K562 (cell line): ENCODE results near the gene GP1BB. TPM values are rescaled to one million over a fixed set of nuclear protein-coding genes. Genes with fewer than 3 reads are reported as not detected.

Experiments used
- BCOR ChIP-seq: fragments of 450-650 bp; IDR thresholded peaks from 2 replicates; pipeline ENCODE4 v1.6.1; 2016
- CBFA2T2 ChIP-seq: fragments of 450-650 bp; conservative IDR thresholded peaks from 2 replicates; pipeline ENCODE4 v1.6.1; 2017; ENCODE audit warnings: mild to moderate bottlenecking
- E2F4 ChIP-seq: sonication (generic); formaldehyde crosslinking; IDR thresholded peaks from 2 replicates; pipeline ENCODE4 v1.8.0; 2022; ENCODE audit warnings: mild to moderate bottlenecking, low read depth, missing genetic modification reagents
- ESRRB ChIP-seq: fragments of 250-450 bp; sonication (Bioruptor Pico); IDR thresholded peaks from 2 replicates; pipeline ENCODE4 v1.5.0; 2020; ENCODE audit warnings: mild to moderate bottlenecking, moderate library complexity, borderline replicate concordance
- HDAC8 ChIP-seq: fragments of 450-650 bp; IDR thresholded peaks from 2 replicates; pipeline ENCODE4 v1.6.1; 2016; ENCODE audit warnings: mild to moderate bottlenecking, missing genetic modification characterization, moderate library complexity, missing compliant biosample characterization
- HMG20A ChIP-seq: fragments of 450-650 bp; formaldehyde crosslinking; conservative IDR thresholded peaks from 2 replicates; pipeline ENCODE4 v1.4.0; 2020; ENCODE audit warnings: mild to moderate bottlenecking, mixed read lengths
- HNRNPK ChIP-seq: fragments of 200-400 bp; formaldehyde crosslinking; IDR thresholded peaks from one replicate; pipeline ENCODE4 v1.6.1; 2018; ENCODE audit warnings: mild to moderate bottlenecking, low read depth, low read length; ENCODE audit not compliant: poor library complexity, severe bottlenecking
- ID3 ChIP-seq, 2 experiments: fragments of 250-450 bp in 1 of 2; fragments of 450-650 bp in 1 of 2; sonication (Bioruptor Pico) in 1 of 2; IDR thresholded peaks; 2 replicates each; pipeline versions ENCODE4 v1.6.1 to v1.8.0; 2016 to 2021; ENCODE audit warnings: mild to moderate bottlenecking in 2 of 2, moderate library complexity in 2 of 2, missing compliant biosample characterization in 1 of 2, missing genetic modification characterization in 1 of 2
- ILF3 ChIP-seq: fragments of 450-650 bp; IDR thresholded peaks from 2 replicates; pipeline ENCODE4 v1.6.1; 2018; ENCODE audit warnings: antibody characterized with exemption, mild to moderate bottlenecking, moderate library complexity, borderline replicate concordance
- KLF13 ChIP-seq: fragments of 450-650 bp; IDR thresholded peaks from 2 replicates; pipeline ENCODE4 v1.6.1; 2016; ENCODE audit warnings: missing genetic modification characterization, low read depth, mild to moderate bottlenecking, missing compliant biosample characterization, moderate library complexity, borderline replicate concordance
- LARP7 ChIP-seq: fragments of 450-650 bp; IDR thresholded peaks from 2 replicates; pipeline ENCODE4 v1.6.1; 2016
- MEF2A ChIP-seq: IDR thresholded peaks from 2 replicates; pipeline ENCODE4 v1.6.1; 2011; ENCODE audit warnings: low read depth, mild to moderate bottlenecking, low read length, moderate library complexity; ENCODE audit not compliant: control insufficient read depth
- NFXL1 ChIP-seq: fragments of 450-650 bp; formaldehyde crosslinking; IDR thresholded peaks from 2 replicates; pipeline ENCODE4 v1.4.0; 2021; ENCODE audit warnings: mild to moderate bottlenecking
- NFYB ChIP-seq: IDR thresholded peaks from 2 replicates; pipeline ENCODE4 v1.6.1; 2011; ENCODE audit warnings: mild to moderate bottlenecking, moderate library complexity; ENCODE audit not compliant: insufficient read length; ENCODE audit errors: extremely low read depth
- PHB ChIP-seq: fragments of 250-450 bp; sonication (Bioruptor Pico); IDR thresholded peaks from 2 replicates; pipeline ENCODE4 v1.5.0; 2021
- ZHX1 ChIP-seq: fragments of 150-350 bp; conservative IDR thresholded peaks from 2 replicates; pipeline ENCODE4 v1.6.1; 2014; ENCODE audit warnings: low read length
- ZNF253 ChIP-seq: fragments of 250-450 bp; sonication (Bioruptor Pico); conservative IDR thresholded peaks from 2 replicates; pipeline ENCODE4 v1.6.1; 2021; ENCODE audit warnings: mild to moderate bottlenecking
- ZNF274 ChIP-seq: IDR thresholded peaks from 2 replicates; pipeline ENCODE4 v1.6.1; 2011; ENCODE audit warnings: low read depth, mild to moderate bottlenecking, low read length, moderate library complexity, borderline replicate concordance
- ZNF3 ChIP-seq: fragments of 250-450 bp; sonication (Bioruptor Pico); IDR thresholded peaks from 2 replicates; pipeline ENCODE4 v1.5.0; 2021; ENCODE audit warnings: mild to moderate bottlenecking, moderate library complexity
- ZNF445 ChIP-seq: fragments of 250-450 bp; sonication (Bioruptor Pico); IDR thresholded peaks from 2 replicates; pipeline ENCODE4 v1.4.0; 2020; ENCODE audit warnings: low read depth, mild to moderate bottlenecking, moderate library complexity
- ZNF695 ChIP-seq: fragments of 450-650 bp; formaldehyde crosslinking; IDR thresholded peaks from 2 replicates; pipeline ENCODE4 v1.4.0; 2020; ENCODE audit warnings: mild to moderate bottlenecking, moderate library complexity
- polyA plus RNA-seq, 8 experiments: library from polyadenylated mRNA; depleted of rRNA in 4 of 8; stranded (reverse) in 5 of 8; unstranded in 3 of 8; fragments of >200 nt; fragmentation: Nextera tagmentation in 2 of 8; fragmentation: Illumina TruSeq in 1 of 8; extraction: Ambion mirVana in 2 of 8; extraction: Trizol in 1 of 8; gene quantifications; 2 replicates each; pipeline versions ENCODE4 v1.2.1 to v1.2.3, GENCODE V29; 2011 to 2014; ENCODE audit warnings: inconsistent platforms in 1 of 8, missing spikeins in 1 of 8
- total RNA-seq, 7 experiments: library from RNA; depleted of rRNA in 6 of 7; stranded (reverse); fragments of >200 nt in 6 of 7; fragmentation: Illumina TruSeq in 2 of 7; extraction: Trizol in 2 of 7; gene quantifications; 2 replicates each; pipeline versions ENCODE4 v1.2.1 to v1.2.3, GENCODE V29; 2011 to 2021; ENCODE audit warnings: low replicate concordance in 1 of 7

GP1BB gene
- total and polyA plus RNA-seq, 9 of the 15 experiments (the other 6 are each of a cell fraction or from before 2014, with no cell fraction given): 0.69 to 162 (median 2.8) TPM

DNA sequence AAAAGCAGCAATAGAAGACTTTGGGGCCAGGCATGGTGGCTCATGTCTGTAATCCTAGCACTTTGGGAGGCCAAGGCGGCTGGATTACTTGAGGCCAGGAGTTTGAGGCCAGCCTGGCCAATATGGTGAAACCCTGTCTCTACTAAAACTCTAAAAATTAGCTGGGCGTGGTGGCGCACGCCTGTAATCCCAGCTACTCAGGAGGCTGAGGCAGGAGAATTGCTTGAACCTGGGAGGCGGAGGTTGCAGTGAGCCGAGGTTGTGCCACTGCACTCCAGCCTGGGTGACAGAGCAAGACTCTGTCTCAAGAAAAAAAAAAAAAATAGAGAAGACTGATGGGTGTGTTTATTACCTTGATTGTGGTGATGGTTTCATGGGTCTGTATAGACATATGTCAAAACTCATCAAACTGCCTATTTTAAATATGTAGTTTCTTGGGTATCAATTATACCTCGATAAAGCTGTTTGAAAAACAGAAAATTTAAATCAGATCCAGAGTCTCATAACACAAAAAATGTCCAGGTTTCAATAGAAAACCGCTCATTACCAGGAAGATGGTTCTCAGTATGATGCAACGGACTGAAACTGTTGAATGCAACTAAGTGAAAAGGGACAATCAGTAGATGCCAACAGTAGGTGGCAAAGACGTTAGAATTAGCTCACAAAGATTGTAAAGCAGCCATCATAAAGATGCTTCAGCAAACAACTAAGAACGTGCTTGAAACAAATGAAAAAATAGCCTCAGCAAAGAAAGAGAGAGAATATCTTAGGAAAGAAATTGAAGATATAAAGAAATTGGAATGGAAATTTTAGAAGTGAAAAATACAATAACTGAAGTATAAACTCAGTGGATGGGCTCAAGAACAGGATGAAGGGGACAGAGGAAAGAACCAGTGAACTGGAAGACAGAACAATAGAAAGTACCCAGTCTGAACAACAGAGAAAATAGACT lies 42.2 kb upstream of the GP1BB start (continued):
- TF ChIP-seq ZNF3 (CRISPR knock-in tag) (no peak), E2F4 (CRISPR knock-in tag) (no peak), ZNF274 (no peak), LARP7 (0 out of 2 replicates have a peak, but pooled peaks have one; percentile 26), BCOR (no peak; the same call in 1 of the 2 replicates), ZNF695 (CRISPR knock-in tag) (no peak), PHB (CRISPR knock-in tag) (no peak), ESRRB (no peak), HNRNPK (no peak), CBFA2T2 (no peak), NFXL1 (CRISPR knock-in tag) (0 out of 2 replicates have a peak, but pooled peaks have one; percentile 13), HMG20A (no peak), ZHX1 (no peak), ZNF253 (CRISPR knock-in tag) (no peak), HDAC8 (tag) (no peak; the same call in 1 of the 2 replicates), KLF13 (tag) (peak; percentile 58; the same call in 1 of the 2 replicates), ILF3 (no peak), ZNF445 (CRISPR knock-in tag) (no peak), ID3 (CRISPR knock-in tag; IDR thresholded peaks at IDR 0.05) (no peak), ID3 (tag; IDR thresholded peaks at IDR 0.05) (no peak), NFYB (no peak), MEF2A (no peak)
